H9 (cell line): Measurements from ENCODE around the gene ERCC8. TPM values are rescaled to one million over a fixed set of nuclear protein-coding genes. Genes with fewer than 3 reads are reported as not detected.

Source experiments
- DNase-seq: peaks from one replicate; pipeline ENCODE4 v3.0.0-alpha.2; 2017
- H2AFZ ChIP-seq: one replicate; pipeline ENCODE4 v1.6.1; 2013; ENCODE audit warnings: mild to moderate bottlenecking, low read length, control low read depth, moderate library complexity
- H2AK5ac ChIP-seq: 2 replicates; pipeline ENCODE4 v1.6.1; 2013; ENCODE audit warnings: low read length, control low read depth, mixed read lengths; ENCODE audit not compliant: insufficient read length
- H2BK120ac ChIP-seq: one replicate; pipeline ENCODE4 v1.6.1; 2013; ENCODE audit warnings: low read depth, mild to moderate bottlenecking, low read length, control low read depth, inconsistent platforms; ENCODE audit not compliant: poor library complexity, severe bottlenecking
- H2BK12ac ChIP-seq: 2 replicates; pipeline ENCODE4 v1.6.1; 2013; ENCODE audit warnings: low read length, control low read depth, mixed read lengths, low read depth; ENCODE audit not compliant: insufficient read length
- H2BK15ac ChIP-seq: 2 replicates; pipeline ENCODE4 v1.6.1; 2013; ENCODE audit warnings: low read depth, low read length, control low read depth
- H2BK20ac ChIP-seq: one replicate; pipeline ENCODE4 v1.6.1; 2013; ENCODE audit warnings: low read depth, mild to moderate bottlenecking, low read length, control low read depth, inconsistent platforms; ENCODE audit not compliant: poor library complexity, severe bottlenecking
- H2BK5ac ChIP-seq: 2 replicates; pipeline ENCODE4 v1.6.1; 2013; ENCODE audit warnings: low read length, control low read depth, mixed read lengths; ENCODE audit not compliant: insufficient read length
- H3K14ac ChIP-seq: 2 replicates; pipeline ENCODE4 v1.6.1; 2013; ENCODE audit warnings: low read length, control low read depth; ENCODE audit not compliant: insufficient read depth
- H3K18ac ChIP-seq: 2 replicates; pipeline ENCODE4 v1.6.1; 2013; ENCODE audit warnings: low read depth, mild to moderate bottlenecking, mixed read lengths, low read length, control low read depth; ENCODE audit not compliant: insufficient read length
- H3K23ac ChIP-seq: 2 replicates; pipeline ENCODE4 v1.6.1; 2013; ENCODE audit warnings: low read length, control low read depth, mixed read lengths, low read depth; ENCODE audit not compliant: insufficient read length
- H3K23me2 ChIP-seq: 2 replicates; pipeline ENCODE4 v1.6.1; 2013; ENCODE audit warnings: low read depth, mild to moderate bottlenecking, mixed read lengths, low read length, control low read depth; ENCODE audit not compliant: insufficient read length, poor library complexity, severe bottlenecking
- H3K27ac ChIP-seq: 2 replicates; pipeline ENCODE4 v1.5.1; 2013; ENCODE audit warnings: low read length, control low read depth, mixed read lengths, low read depth; ENCODE audit not compliant: insufficient read length
- H3K27me3 ChIP-seq: 2 replicates; pipeline ENCODE4 v1.6.1; 2013; ENCODE audit warnings: low read length, control low read depth, inconsistent platforms; ENCODE audit not compliant: insufficient read depth
- H3K4ac ChIP-seq: 2 replicates; pipeline ENCODE4 v1.6.1; 2013; ENCODE audit warnings: low read depth, mild to moderate bottlenecking, control low read depth, inconsistent platforms, low read length, moderate library complexity
- H3K4me1 ChIP-seq: 2 replicates; pipeline ENCODE4 v1.6.1; 2013; ENCODE audit warnings: low read length, control low read depth, inconsistent platforms; ENCODE audit not compliant: insufficient read depth
- H3K4me2 ChIP-seq: 2 replicates; pipeline ENCODE4 v1.6.1; 2013; ENCODE audit warnings: low read length, control low read depth, mixed read lengths; ENCODE audit not compliant: insufficient read length, insufficient read depth
- H3K56ac ChIP-seq: 2 replicates; pipeline ENCODE4 v1.6.1; 2013; ENCODE audit warnings: low read depth, mild to moderate bottlenecking, mixed read lengths, low read length, control low read depth; ENCODE audit not compliant: insufficient read length
- H3K79me1 ChIP-seq: 2 replicates; pipeline ENCODE4 v1.6.1; 2013; ENCODE audit warnings: low read depth, mild to moderate bottlenecking, moderate library complexity, low read length, control low read depth, inconsistent platforms; ENCODE audit not compliant: insufficient read depth, poor library complexity, severe bottlenecking
- H3K79me2 ChIP-seq: 2 replicates; pipeline ENCODE4 v1.6.1; 2013; ENCODE audit warnings: low read length, control low read depth, inconsistent platforms; ENCODE audit not compliant: insufficient read depth
- H3K9ac ChIP-seq: 2 replicates; pipeline ENCODE4 v1.6.1; 2013; ENCODE audit warnings: low read length, control low read depth, mixed read lengths; ENCODE audit not compliant: insufficient read length; ENCODE audit errors: extremely low read depth
- H3K9me3 ChIP-seq: one replicate; pipeline ENCODE4 v1.6.1; 2013; ENCODE audit warnings: low read depth, low read length, inconsistent platforms; ENCODE audit not compliant: control insufficient read depth
- H3T11ph ChIP-seq: one replicate; pipeline ENCODE4 v1.6.1; 2013; ENCODE audit warnings: mild to moderate bottlenecking, low read length, control low read depth, inconsistent platforms
- H4K20me1 ChIP-seq: one replicate; pipeline ENCODE4 v1.6.1; 2013; ENCODE audit not compliant: control insufficient read depth, insufficient read length, insufficient read depth
- H4K5ac ChIP-seq: 2 replicates; pipeline ENCODE4 v1.6.1; 2013; ENCODE audit warnings: low read depth, mild to moderate bottlenecking, mixed read lengths, low read length, control low read depth; ENCODE audit not compliant: insufficient read length
- H4K8ac ChIP-seq: replicated peaks from 2 replicates; pipeline ENCODE4 v1.6.1; 2013; ENCODE audit warnings: low read length, control low read depth, mixed read lengths, low read depth; ENCODE audit not compliant: insufficient read length
- H4K91ac ChIP-seq: 2 replicates; pipeline ENCODE4 v1.6.1; 2013; ENCODE audit warnings: low read depth, mild to moderate bottlenecking, moderate library complexity, mixed read lengths, low read length, control low read depth; ENCODE audit not compliant: insufficient read length
- H3K27ac Mint-ChIP-seq, 3 experiments: 2 replicates in 2 of 3; 3 replicates in 1 of 3; pipeline ENCODE4 v1.8.0; 2020 to 2021; ENCODE audit warnings: mixed read lengths in 3 of 3, mild to moderate bottlenecking in 1 of 3, moderate library complexity in 1 of 3
- H3K27me3 Mint-ChIP-seq: 2 replicates; pipeline ENCODE4 v1.8.0; 2021; ENCODE audit warnings: low read depth, mild to moderate bottlenecking, moderate library complexity, mixed read lengths
- H3K36me3 Mint-ChIP-seq, 3 experiments: 2 replicates in 2 of 3; 3 replicates in 1 of 3; pipeline ENCODE4 v1.8.0; 2020 to 2021; ENCODE audit warnings: low read depth in 3 of 3, mixed read lengths in 3 of 3; ENCODE audit not compliant: insufficient read depth in 1 of 3
- H3K4me1 Mint-ChIP-seq, 2 experiments: 2 replicates each; pipeline ENCODE4 v1.8.0; 2020; ENCODE audit warnings: mixed read lengths in 2 of 2
- H3K4me3 Mint-ChIP-seq, 2 experiments: 2 replicates in 1 of 2; 3 replicates in 1 of 2; pipeline ENCODE4 v1.8.0; 2020 to 2021; ENCODE audit warnings: mild to moderate bottlenecking in 2 of 2, mixed read lengths in 2 of 2, moderate library complexity in 1 of 2
- H3K9me3 Mint-ChIP-seq, 2 experiments: 2 replicates in 1 of 2; 3 replicates in 1 of 2; pipeline ENCODE4 v1.8.0; 2020; ENCODE audit warnings: mild to moderate bottlenecking in 2 of 2, mixed read lengths in 2 of 2, moderate library complexity in 1 of 2
- CTCF ChIP-seq: fragments of 200-600 bp; sonication (generic); conservative IDR thresholded peaks from 3 replicates; pipeline ENCODE4 v1.8.0; 2021; ENCODE audit warnings: antibody characterized with exemption, mild to moderate bottlenecking
- WGBS: extraction: QIAGEN DNeasy Blood & Tissue Kit; methylation state at CpG from one replicate; pipeline ENCODE4 v1.1.7; 2013; ENCODE audit warnings: missing lambda C conversion rate, low lambda C conversion rate, mixed read lengths; ENCODE audit not compliant: insufficient read length; ENCODE audit errors: extremely low coverage; 5-methylcytosine and 5-hydroxymethylcytosine counted together
- total RNA-seq: library from RNA; stranded (reverse); gene quantifications from 2 replicates; pipeline ENCODE4 v1.2.1, GENCODE V29; 2021

ERCC8 gene
- total RNA-seq, 1 experiment from 2014 or later, result 18.0 TPM

GRCh38 chr5:60993425-60993824 lies 48.6 kb upstream of the ERCC8 start:
- Histone ChIP-seq H3K27ac (no peak overlapping the region), H3K27me3 (no peaks in the 10 kb centered on the region), H2AFZ (no peak overlapping the region), H4K8ac (no peak overlapping the region), H2BK20ac (no peak overlapping the region), H2BK15ac (no peak overlapping the region), H3K79me1 (no peaks in the 10 kb centered on the region), H2BK120ac (no peak overlapping the region), H4K91ac (no peak overlapping the region), H3K79me2 (no peaks in the 10 kb centered on the region), H3K18ac (no peak overlapping the region), H3K4me2 (no peak overlapping the region), H2AK5ac (no peak overlapping the region), H3K23me2 (no peaks in the 10 kb centered on the region), H4K5ac (no peak overlapping the region), H3K56ac (no peak overlapping the region), H3K14ac (no peak overlapping the region), H3T11ph (no peak overlapping the region), H3K23ac (no peak overlapping the region), H3K9ac (no peak overlapping the region), H4K20me1 (no peaks in the 10 kb centered on the region), H2BK12ac (no peak overlapping the region), H3K4me1 (no peaks in the 10 kb centered on the region), H3K4ac (no peak overlapping the region), H3K9me3 (no peaks in the 10 kb centered on the region), H2BK5ac (no peak overlapping the region)
- no peak for TF ChIP-seq CTCF
- no peak overlapping the region for H3K27ac Mint-ChIP-seq
- H3K4me3 Mint-ChIP-seq, result no peak overlapping the region
- WGBS, result no CpG with 5 or more reads among the region's 2 CpGs
- H3K27me3 Mint-ChIP-seq, result no peaks in the 10 kb centered on the region
- H3K9me3 Mint-ChIP-seq, result peaks cover 25 to 44% of the 10 kb centered on the region in 2 experiments
- peaks cover 9 to 25% (median 18%) of the 10 kb centered on the region in 3 experiments for H3K36me3 Mint-ChIP-seq
- no peaks in the 10 kb centered on the region for H3K4me1 Mint-ChIP-seq
- no peak for DNase-seq
